T1000 (cell line): ENCODE measurements around the gene RMRP.
A peak's percentile ranks its signal among the peaks of the same experiment; 100 is the strongest.

Source experiments
- DNase-seq: peaks from one replicate; lab custom pipeline; 2025; ENCODE audit warnings: mixed read lengths; lab: John Stamatoyannopoulos, UW

RMRP gene

GRCh38 chr9:35657546-35658136 lies at the start of gene RMRP:
TSS of gene RMRP (minus strand) at chr9:35658019.
- peak; percentile 93 for DNase-seq

- no peak for DNase-seq
These were observed 49.1 kb upstream of the RMRP start for GRCh38 chr9:35706951-35707350.

GRCh38 chr9:35705836-35706430 lies 48.1 kb upstream of the RMRP start:
- DNase-seq, result no peak

GRCh38 chr9:35705372-35705771 lies 47.6 kb upstream of the RMRP start:
- DNase-seq, result no peak

GRCh38 chr9:35703906-35704672 lies 46.3 kb upstream of the RMRP start:
- DNase-seq, result no peak

- no peak for DNase-seq
These were observed 44.9 kb upstream of the RMRP start for GRCh38 chr9:35702696-35703095.

GRCh38 chr9:35700942-35701341 lies 43.1 kb upstream of the RMRP start:
- no peak for DNase-seq

GRCh38 chr9:35700031-35700430 lies 42.2 kb upstream of the RMRP start:
- DNase-seq, result no peak

- DNase-seq, result no peak
These were observed 40.4 kb upstream of the RMRP start for GRCh38 chr9:35698231-35698630.

- DNase-seq, result no peak
These were observed 39.7 kb upstream of the RMRP start for GRCh38 chr9:35697486-35697885.

- DNase-seq, result no peak
These were observed 38.8 kb upstream of the RMRP start for GRCh38 chr9:35696520-35697215.

- no peak for DNase-seq
These were observed 38.2 kb upstream of the RMRP start for GRCh38 chr9:35695943-35696401.

GRCh38 chr9:35691757-35692301 lies 34.0 kb upstream of the RMRP start:
- no peak for DNase-seq

GRCh38 chr9:35691334-35691650 lies 33.5 kb upstream of the RMRP start:
- DNase-seq, result no peak

GRCh38 chr9:35690614-35691333 lies 33.0 kb upstream of the RMRP start:
- peak; percentile 35 for DNase-seq

- no peak for DNase-seq
These were observed 32.4 kb upstream of the RMRP start for GRCh38 chr9:35690294-35690613.

GRCh38 chr9:35689542-35690293 lies 31.9 kb upstream of the RMRP start, which contains the start of gene TPM2:
TSS of gene TPM2 (minus strand) at chr9:35689925. CDS start at chr9:35689817, 108 bp downstream.
- no peak for DNase-seq

GRCh38 chr9:35688558-35689541 lies 31.0 kb upstream of the RMRP start:
- no peak for DNase-seq

- no peak for DNase-seq
These were observed 30.2 kb upstream of the RMRP start for GRCh38 chr9:35687972-35688557.
